ENCODE data around the gene LTBP1.
"Not testable (repeated sequence)": the region's sequence is repeated elsewhere in the genome, so short reads cannot be mapped to it uniquely, and the experiment has no call there.

The LTBP1 gene

GRCh38 chr2:32946314-32947075 lies at the start of gene LTBP1:
LTBP1 (plus strand) TSS chr2:32946953; CDS start chr2:32947325, 372 bp downstream.
- peak; percentile 18 for DNase-seq (ENCODE audit: low read depth)

DNA sequence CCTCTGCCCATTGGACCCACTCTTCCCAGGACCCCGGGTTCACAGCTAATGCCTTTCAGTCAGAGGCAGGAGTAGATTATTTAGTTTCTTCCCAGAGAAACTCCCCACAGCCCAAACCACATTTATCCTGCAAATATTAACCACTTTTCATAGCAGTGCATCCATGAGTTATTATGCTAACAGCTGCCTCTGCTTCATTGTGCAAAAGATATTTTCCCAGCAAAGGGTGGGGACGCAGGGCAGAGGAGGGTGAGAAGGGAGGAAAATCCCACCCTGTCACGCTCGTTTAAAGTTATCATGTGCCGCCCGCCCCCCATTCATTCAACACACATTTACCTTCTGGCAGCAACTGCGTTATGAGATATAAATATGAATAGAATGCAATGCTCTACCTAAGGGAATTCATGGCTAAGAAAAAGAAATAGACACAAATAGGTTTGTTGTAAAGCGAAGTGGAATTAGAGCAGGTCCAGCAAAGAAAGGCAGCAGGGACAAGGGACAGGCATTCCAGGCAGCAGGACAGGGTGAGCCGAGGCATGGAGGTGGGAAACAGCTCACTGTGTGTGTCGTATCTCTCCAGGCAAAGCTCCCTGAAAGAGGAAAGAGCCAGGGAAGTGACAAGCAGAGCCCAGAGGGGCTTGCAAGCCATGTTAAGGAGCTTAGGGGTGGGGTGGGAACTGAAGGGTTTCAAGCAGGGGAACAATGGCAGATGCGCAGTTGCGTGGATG lies 46.3 kb upstream of the LTBP1 start:
- DNase-seq (ENCODE audit: low read depth), result no peak

DNA sequence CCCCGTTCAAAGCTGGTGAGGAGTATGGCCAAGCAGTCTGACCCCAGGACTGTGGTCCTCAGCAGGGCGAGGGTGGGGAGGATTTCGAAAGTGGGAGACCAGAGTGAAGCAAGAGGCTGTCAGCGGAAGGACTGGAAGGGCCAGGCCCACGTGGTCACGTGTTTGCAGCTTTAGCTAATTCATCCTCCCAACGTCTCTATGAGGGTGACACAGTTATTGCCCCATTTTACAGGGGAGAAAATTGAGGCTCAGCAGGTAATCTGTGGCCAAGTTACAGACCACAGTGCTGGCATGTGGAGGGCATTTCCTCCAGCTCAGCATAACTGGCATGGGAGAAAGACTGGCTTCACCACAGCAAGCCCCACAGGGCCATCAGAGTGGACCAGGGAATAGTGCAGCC lies 45.4 kb upstream of the LTBP1 start:
- DNase-seq (ENCODE audit: low read depth), result no peak

GRCh38 chr2:32902174-32902573 lies 44.6 kb upstream of the LTBP1 start:
- DNase-seq (ENCODE audit: low read depth), result no peak

DNA sequence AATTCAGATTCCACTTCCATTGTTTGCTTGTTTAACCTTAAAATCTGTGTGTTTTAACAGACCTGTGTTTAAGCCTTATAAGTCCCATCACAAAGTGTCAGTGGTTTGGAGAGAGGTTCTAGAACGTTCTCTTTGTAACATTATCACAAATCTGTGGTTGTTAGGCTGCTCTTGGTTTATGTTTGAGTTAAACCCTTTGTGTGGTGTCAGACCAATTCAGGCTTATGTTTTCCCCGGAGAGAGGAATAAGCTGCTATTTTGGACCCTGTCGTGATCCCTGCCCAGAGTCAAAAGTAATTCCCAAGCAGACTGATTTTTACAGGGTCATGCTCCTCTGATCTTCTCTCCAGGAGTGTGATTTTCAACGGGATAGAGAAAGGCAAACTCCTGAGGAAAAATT lies 43.8 kb upstream of the LTBP1 start:
- no peak for DNase-seq (ENCODE audit: low read depth)

DNA sequence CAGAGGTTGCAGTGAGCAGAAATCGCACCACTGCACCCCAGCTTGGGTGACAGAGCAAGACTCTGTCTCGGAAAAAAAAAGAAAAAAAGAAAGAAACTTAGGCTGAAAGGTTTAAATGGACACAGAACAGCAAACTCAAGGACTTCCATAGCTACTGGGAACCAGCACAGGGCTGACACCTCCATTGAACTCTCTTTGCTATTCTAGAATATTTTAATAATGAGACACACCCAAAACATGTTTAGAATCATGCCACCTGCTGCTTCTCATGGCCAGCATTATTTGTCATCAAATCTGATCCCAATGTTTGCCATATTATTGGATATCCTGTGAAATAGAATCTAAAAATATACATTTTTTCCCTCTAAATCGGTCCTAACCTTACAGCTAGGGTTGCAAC lies 42.7 kb upstream of the LTBP1 start:
- DNase-seq (ENCODE audit: low read depth), result no peak

- no peak for DNase-seq (ENCODE audit: low read depth)
These were observed 42.0 kb upstream of the LTBP1 start for GRCh38 chr2:32904751-32905150.

DNA sequence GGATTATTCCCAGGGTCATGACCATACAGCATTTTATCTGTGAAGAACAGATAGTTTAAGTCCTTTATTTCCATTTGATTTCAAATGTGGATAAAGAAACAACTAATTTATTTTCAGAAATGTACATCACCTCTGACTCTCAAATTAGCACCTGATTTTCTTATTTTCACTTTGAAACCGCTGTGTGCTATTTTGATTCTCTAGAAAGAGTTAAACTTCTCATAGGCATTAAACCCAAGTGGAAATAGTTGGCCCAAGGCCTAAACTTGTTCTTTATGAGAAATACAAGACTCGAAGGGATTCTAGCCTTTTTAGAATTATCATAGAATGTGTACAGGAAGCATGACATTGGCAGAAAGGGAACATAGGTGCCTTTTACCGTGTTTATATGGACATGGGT lies 41.5 kb upstream of the LTBP1 start:
- DNase-seq (ENCODE audit: low read depth), result no peak

GRCh38 chr2:32910883-32911598 lies 35.7 kb upstream of the LTBP1 start:
- no peak for DNase-seq (ENCODE audit: low read depth)

DNA sequence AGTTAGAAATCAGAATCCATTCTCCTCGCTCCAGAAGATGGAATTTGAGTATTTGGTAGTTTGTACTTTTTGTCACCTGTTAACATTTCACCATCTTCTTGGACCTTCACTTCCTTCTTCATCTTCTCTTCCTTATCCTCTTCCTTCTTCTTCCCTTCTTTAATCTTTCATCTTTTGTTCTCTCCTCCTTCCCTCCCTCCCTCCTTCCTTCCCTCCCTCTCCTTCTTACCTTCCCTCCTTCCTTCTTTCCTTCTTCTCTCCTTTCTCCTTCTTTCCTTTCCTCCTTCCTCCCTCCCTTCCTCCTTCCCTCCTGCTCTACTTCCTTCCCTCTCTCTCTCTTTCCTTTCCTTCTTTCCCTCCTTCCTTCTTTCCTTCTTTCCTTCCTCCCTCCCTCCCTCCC lies 31.1 kb upstream of the LTBP1 start:
- DNase-seq (ENCODE audit: low read depth), result no peak

DNA sequence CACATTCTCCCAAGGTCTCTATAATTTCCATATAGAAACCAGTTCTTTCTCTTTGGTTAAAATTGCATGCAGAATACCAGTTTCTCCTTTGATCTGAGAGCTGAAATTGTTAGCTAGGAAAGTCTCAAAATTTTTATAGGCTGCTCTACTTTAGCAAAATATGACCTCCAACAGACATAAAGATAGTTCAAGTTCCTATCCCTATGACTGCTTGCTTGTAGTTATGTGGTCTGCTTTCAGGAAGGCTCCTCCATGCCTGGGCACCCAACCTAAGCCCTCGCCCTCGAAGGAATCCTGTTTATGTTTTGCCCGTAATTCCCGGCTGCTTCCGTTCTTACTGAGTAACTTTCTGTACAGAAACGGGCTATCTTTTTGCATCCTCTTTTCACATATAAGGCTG lies 28.0 kb upstream of the LTBP1 start:
- no peak for DNase-seq (ENCODE audit: low read depth)

- not testable (repeated sequence) for DNase-seq (ENCODE audit: low read depth)
These were observed 26.9 kb upstream of the LTBP1 start for GRCh38 chr2:32919901-32920300.

DNA sequence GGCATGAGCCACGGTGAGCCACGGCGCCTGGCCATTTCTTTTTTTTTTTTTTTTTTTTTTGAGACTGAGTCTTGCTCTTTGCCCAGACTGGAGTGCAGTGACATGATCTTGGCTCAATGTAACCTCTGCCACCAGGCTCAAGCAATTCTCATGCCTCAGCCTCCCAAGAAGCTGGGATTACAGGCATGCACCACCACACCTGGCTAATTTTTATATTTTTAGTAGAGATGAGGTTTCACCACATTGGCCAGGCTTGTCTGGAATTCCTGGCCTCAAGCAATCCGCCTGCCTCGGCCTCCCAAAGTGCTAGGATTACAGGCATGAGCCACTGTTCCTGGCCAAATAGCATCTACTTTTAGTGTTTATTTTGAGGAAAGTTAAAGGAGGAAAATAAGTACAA lies 25.3 kb upstream of the LTBP1 start:
- not testable (repeated sequence) for DNase-seq (ENCODE audit: low read depth)

GRCh38 chr2:32922501-32922900 lies 24.3 kb upstream of the LTBP1 start:
- no peak for DNase-seq (ENCODE audit: low read depth)

DNA sequence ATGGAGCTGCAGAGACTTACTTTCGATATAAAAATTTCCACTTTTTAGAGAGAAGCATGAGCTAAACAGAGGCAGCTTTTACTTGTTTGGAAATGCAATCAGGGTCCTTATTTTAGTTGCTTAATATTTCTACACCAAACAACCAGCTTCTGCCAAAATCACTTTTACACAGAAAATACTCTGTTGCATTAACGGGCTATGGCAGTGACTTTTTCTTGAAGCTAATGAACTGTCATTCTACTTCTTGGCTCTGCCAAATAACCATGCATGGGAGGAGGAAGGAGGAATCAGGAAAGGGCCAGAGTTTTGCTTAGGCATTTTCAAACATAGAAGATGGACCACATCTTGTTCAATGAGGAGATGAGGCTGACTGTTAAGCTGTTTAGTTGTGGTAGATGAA lies 23.6 kb upstream of the LTBP1 start:
- no peak for DNase-seq (ENCODE audit: low read depth)

GRCh38 chr2:32925283-32925815 lies 21.4 kb upstream of the LTBP1 start:
- DNase-seq (ENCODE audit: low read depth), result no peak

GRCh38 chr2:32925976-32926707 lies 20.6 kb upstream of the LTBP1 start:
- DNase-seq (ENCODE audit: low read depth), result no peak

DNA sequence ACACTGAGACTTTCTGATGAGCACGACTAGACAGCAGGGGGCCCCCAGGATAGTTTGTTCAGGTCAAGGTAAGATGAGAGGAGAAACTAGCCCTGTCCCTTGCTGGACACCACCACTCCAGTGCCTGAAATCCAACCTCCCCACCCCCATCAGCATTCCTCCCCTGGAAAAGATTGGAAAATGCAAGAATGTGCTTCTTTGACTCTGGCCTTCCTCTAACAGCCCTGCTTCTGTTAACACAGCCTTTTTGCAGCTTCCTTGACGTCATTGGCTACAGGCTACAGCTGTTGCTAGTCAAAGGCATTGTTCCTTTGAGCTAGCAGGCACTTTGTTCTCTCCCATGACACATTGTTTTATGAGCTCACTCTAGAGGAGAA lies 20.1 kb upstream of the LTBP1 start:
- no peak for DNase-seq (ENCODE audit: low read depth)

DNA sequence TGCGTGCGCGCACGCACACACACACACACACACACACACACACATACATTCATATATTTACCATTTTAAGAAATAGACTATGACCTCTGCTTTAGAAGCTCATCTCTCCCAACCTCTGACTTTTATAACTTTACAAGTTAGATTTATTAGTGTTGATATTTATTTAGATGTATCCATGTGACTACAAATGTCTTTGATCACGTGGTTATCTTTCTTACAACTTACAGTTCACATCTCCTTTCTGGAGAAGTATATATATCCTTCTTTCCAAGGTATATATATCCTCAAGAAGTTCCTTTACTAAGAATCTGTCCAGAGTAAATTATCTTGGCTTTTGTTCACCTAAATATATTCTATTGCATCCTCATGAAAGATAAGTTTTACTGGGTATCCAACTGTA lies 16.3 kb upstream of the LTBP1 start:
- no peak for DNase-seq (ENCODE audit: low read depth)

DNA sequence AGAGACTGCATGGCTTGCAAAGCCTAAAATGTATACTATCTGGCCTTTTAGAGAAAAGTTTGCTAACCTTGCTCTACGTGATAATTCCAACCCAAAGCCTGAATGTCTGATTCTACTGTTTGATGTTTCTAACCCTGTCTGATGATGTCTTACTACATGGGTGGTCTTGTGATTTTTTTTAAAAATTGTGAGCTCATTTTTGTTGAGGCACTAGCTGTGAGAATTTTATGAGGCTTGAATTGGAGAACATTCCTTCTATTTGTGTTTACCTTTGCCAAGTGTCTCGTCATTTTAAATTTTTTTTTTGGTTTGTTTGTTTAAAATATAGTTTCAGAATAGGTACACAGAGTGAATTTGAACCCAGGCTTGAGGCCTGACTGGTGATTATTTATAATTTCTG lies 15.2 kb upstream of the LTBP1 start:
- DNase-seq (ENCODE audit: low read depth), result no peak

- DNase-seq (ENCODE audit: low read depth), result no peak
These were observed 14.6 kb upstream of the LTBP1 start for GRCh38 chr2:32931945-32932709.
